Gastroesophageal sphincter (tissue), 4 donors: ENCODE results near the gene NR4A1. TPM values are rescaled to one million over a fixed set of nuclear protein-coding genes. Genes with fewer than 3 reads are reported as not detected.

Experiments used
- ATAC-seq: fragments of 150-250 bp; one replicate; pipeline ENCODE4 v1.9.1; 2016; ENCODE audit warnings: mild to moderate bottlenecking, moderate library complexity
- H3K27ac ChIP-seq, 4 donors: fragments of 200-600 bp; sonication (generic) in 3 of 4; 1 replicate in 3 of 4; 2 replicates in 1 of 4; pipeline ENCODE4 v1.5.1; 2016 to 2019
- H3K27me3 ChIP-seq: fragments of 200-600 bp; sonication (generic); one replicate; pipeline ENCODE4 v1.5.1; 2019
- H3K36me3 ChIP-seq, 2 donors: fragments of 200-600 bp; sonication (generic); one replicate each; pipeline ENCODE4 v1.5.1; 2019; ENCODE audit warnings: control low read depth in 1 of 2
- H3K4me1 ChIP-seq, 3 donors: fragments of 200-600 bp; sonication (generic); 1 replicate in 2 of 3; 2 replicates in 1 of 3; pipeline ENCODE4 v1.5.1; 2016 to 2019; ENCODE audit warnings: control low read depth in 2 of 3
- H3K4me3 ChIP-seq, 2 donors: fragments of 200-600 bp; sonication (generic); one replicate each; pipeline ENCODE4 v1.5.1; 2019; ENCODE audit warnings: mild to moderate bottlenecking in 1 of 2, moderate library complexity in 1 of 2
- H3K9me3 ChIP-seq, 3 donors: fragments of 200-600 bp; sonication (generic); one replicate each; pipeline ENCODE4 v1.5.1; 2017 to 2019; ENCODE audit warnings: control low read depth in 2 of 3
- EP300 ChIP-seq: sonication (generic); formaldehyde crosslinking; IDR thresholded peaks from one replicate; pipeline ENCODE4 v1.6.1; 2017; ENCODE audit warnings: antibody characterized with exemption, mild to moderate bottlenecking
- POLR2A ChIP-seq, 2 donors: fragments of 450-650 bp; IDR thresholded peaks; one replicate each; pipeline ENCODE4 v1.6.1; 2017; ENCODE audit warnings: antibody characterized with exemption in 2 of 2, mild to moderate bottlenecking in 2 of 2, moderate library complexity in 1 of 2
- POLR2AphosphoS5 ChIP-seq: sonication (generic); formaldehyde crosslinking; IDR thresholded peaks from one replicate; pipeline ENCODE4 v1.6.1; 2017; ENCODE audit warnings: antibody characterized with exemption
- WGBS, 2 donors: methylation state at CpG; one replicate each; pipeline ENCODE4 v1.1.5; 2018; ENCODE audit warnings: low coverage in 1 of 2; 5-methylcytosine and 5-hydroxymethylcytosine counted together
- total RNA-seq, 4 donors: library from RNA; depleted of rRNA; stranded (reverse); fragments of >200 nt; gene quantifications; one replicate each; pipeline ENCODE4 v1.1.0, GENCODE V29; 2016
- TF ChIP-seq, protein P1 (sequence below), 4 experiments: fragments of 200-600 bp in 2 of 4; fragments of 450-650 bp in 2 of 4; sonication (generic) in 1 of 4; IDR thresholded peaks; one replicate each; pipeline ENCODE4 v1.5.1; 2017 to 2019; ENCODE audit warnings: antibody characterized with exemption in 4 of 4, mild to moderate bottlenecking in 2 of 4, moderate library complexity in 2 of 4

The NR4A1 gene
- total RNA-seq, 4 donors from 2014 or later, result 29.9 to 67.2 (median 35.2) TPM

DNA sequence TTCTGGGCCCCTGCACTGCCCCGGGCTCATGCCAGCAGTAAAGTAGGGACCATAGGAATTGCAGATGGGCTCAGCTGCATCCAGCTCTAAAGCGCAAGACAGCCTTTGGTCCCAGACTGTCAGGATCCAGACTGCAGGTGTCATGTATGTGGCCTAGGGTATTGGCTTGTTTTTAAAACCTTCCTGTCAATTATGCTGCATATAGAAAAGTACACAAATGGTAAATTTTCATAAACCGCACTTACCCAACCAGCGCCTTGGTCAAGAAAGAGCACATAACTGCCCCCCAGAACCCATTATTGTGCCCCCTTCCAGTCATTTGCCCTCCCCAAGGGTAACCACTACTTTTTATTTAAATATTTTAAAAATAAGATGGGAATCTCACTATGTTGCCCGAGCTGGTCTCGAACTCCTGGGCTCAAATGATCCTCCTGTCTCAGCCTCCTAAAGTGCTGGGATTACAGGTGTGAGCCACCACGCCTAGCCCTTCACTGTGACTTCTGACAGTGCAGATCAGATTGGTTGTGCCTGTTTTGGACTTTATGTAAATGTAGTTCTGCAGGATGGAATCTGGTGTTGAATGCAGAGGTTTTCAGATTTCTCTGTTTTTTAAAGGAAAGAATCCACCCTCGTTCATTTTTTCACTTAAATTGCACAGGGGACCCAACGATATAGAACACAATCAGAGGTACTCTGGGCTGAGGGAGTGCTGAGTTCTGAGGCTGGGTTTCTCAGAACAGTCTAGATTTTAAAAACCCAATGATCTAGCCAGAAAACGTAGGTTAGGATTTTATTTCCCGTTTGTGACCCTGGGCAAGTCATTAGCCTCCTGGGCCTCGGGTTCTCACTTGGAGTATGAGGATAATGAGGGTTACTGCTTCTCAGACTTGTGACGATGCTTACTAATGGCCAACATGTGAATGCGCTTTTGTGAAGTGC is 6.7 kb downstream of the NR4A1 start:
- Histone ChIP-seq H3K9me3 (no peaks in the 10 kb centered on the region), H3K4me1 (peaks cover 0 to 82% (median 5%) of the 10 kb centered on the region in 3 donors), H3K36me3 (peaks cover 0 to 64% of the 10 kb centered on the region in 2 donors), H3K4me3 (peak overlapping the region in 1 of 2 donors; percentile 36), H3K27ac (peak overlapping the region in 3 of 4 donors; percentile 96 to 100 (median 98)), H3K27me3 (no peaks in the 10 kb centered on the region)
- 88 to 96% methylated on average over 7 to 11 of the region's 14 CpGs for WGBS, 2 donors
- TF ChIP-seq POLR2A (IDR thresholded peaks at IDR 0.05) (no peak), EP300 (no peak), POLR2AphosphoS5 (no peak)
- TF ChIP-seq, protein P1, sequence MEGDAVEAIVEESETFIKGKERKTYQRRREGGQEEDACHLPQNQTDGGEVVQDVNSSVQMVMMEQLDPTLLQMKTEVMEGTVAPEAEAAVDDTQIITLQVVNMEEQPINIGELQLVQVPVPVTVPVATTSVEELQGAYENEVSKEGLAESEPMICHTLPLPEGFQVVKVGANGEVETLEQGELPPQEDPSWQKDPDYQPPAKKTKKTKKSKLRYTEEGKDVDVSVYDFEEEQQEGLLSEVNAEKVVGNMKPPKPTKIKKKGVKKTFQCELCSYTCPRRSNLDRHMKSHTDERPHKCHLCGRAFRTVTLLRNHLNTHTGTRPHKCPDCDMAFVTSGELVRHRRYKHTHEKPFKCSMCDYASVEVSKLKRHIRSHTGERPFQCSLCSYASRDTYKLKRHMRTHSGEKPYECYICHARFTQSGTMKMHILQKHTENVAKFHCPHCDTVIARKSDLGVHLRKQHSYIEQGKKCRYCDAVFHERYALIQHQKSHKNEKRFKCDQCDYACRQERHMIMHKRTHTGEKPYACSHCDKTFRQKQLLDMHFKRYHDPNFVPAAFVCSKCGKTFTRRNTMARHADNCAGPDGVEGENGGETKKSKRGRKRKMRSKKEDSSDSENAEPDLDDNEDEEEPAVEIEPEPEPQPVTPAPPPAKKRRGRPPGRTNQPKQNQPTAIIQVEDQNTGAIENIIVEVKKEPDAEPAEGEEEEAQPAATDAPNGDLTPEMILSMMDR (IDR thresholded peaks at IDR 0.05), result no peak
- no peak for ATAC-seq

DNA sequence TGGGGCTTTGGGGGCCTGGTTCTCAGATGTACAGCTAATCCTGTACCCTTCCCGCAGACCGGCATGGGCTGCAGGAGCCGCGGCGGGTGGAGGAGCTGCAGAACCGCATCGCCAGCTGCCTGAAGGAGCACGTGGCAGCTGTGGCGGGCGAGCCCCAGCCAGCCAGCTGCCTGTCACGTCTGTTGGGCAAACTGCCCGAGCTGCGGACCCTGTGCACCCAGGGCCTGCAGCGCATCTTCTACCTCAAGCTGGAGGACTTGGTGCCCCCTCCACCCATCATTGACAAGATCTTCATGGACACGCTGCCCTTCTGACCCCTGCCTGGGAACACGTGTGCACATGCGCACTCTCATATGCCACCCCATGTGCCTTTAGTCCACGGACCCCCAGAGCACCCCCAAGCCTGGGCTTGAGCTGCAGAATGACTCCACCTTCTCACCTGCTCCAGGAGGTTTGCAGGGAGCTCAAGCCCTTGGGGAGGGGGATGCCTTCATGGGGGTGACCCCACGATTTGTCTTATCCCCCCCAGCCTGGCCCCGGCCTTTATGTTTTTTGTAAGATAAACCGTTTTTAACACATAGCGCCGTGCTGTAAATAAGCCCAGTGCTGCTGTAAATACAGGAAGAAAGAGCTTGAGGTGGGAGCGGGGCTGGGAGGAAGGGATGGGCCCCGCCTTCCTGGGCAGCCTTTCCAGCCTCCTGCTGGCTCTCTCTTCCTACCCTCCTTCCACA is 7.6 kb downstream of the NR4A1 start:
- ATAC-seq, result no peak
- Histone ChIP-seq H3K36me3 (peaks cover 0 to 62% of the 10 kb centered on the region in 2 donors), H3K27me3 (no peaks in the 10 kb centered on the region), H3K4me3 (no peak overlapping the region), H3K27ac (peak overlapping the region in 3 of 4 donors; percentile 96 to 100 (median 98)), H3K4me1 (peaks cover 0 to 82% (median 5%) of the 10 kb centered on the region in 3 donors), H3K9me3 (no peaks in the 10 kb centered on the region)
- no peak for TF ChIP-seq POLR2AphosphoS5
- TF ChIP-seq POLR2A (IDR thresholded peaks at IDR 0.05), result no peak
- TF ChIP-seq EP300, result no peak
- TF ChIP-seq, protein P1 (IDR thresholded peaks at IDR 0.05), result no peak
- 65% methylated on average over 13 of the region's 25 CpGs; no CpG with 5 or more reads in 1 of the 2 donors for WGBS, 2 donors

DNA sequence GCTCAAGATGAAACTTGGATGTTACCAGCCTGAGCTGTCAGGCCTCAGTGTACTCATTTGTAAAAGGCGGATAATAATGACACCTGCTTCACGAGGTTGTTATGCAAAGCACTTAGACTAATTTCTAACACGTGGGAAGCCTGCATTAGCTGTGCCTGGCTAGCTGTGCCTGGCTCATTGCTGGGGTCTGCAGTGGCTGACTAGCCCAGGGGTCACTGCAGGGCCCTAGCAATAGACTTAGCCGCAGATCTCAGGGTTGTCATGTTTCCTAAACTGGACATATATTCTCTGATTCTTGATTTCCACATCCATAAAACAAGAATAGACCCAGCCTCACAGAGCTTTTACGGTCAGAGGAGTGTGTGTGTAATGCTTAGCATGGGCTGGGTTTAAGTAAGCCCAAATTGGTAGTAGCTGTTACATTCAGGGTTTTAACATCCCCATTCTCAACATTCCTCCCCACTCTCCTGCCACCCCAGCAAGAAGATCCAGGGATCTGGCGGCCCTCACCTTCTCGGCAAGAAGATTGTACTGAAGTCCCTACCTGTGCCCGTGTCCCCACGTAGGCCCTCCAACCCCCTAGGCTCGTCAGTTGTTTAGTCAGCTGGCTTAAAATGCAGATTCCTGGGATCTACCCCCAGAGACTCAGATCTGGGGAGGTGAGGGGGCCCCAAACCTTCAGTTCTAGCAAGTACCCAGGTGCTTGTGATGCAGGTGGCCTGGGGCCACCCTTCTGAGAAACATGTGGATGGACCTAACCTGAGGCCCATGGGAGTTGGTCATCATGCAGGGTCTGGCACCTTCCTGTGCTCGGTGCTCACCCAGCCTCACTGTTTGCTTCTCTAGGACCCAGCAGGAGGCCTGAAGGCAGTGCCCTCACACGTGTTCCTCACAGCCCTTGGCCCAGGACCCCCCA is 8.6 kb downstream of the NR4A1 start:
- peaks cover 0 to 52% of the 10 kb centered on the region in 2 donors for H3K36me3 ChIP-seq
- no peak overlapping the region for H3K4me3 ChIP-seq
- 58 to 64% methylated on average over 7 to 9 of the region's 12 CpGs for WGBS, 2 donors
- H3K4me1 ChIP-seq, result peaks cover 0 to 78% (median 0%) of the 10 kb centered on the region in 3 donors
- peak; percentile 6 for ATAC-seq
- H3K27ac ChIP-seq, result peak overlapping the region in 3 of 4 donors; percentile 32 to 100 (median 98)
- no peaks in the 10 kb centered on the region for H3K9me3 ChIP-seq
- TF ChIP-seq POLR2A (IDR thresholded peaks at IDR 0.05) (no peak), EP300 (no peak), POLR2AphosphoS5 (no peak)
- TF ChIP-seq, protein P1 (IDR thresholded peaks at IDR 0.05), result no peak
- no peaks in the 10 kb centered on the region for H3K27me3 ChIP-seq

DNA sequence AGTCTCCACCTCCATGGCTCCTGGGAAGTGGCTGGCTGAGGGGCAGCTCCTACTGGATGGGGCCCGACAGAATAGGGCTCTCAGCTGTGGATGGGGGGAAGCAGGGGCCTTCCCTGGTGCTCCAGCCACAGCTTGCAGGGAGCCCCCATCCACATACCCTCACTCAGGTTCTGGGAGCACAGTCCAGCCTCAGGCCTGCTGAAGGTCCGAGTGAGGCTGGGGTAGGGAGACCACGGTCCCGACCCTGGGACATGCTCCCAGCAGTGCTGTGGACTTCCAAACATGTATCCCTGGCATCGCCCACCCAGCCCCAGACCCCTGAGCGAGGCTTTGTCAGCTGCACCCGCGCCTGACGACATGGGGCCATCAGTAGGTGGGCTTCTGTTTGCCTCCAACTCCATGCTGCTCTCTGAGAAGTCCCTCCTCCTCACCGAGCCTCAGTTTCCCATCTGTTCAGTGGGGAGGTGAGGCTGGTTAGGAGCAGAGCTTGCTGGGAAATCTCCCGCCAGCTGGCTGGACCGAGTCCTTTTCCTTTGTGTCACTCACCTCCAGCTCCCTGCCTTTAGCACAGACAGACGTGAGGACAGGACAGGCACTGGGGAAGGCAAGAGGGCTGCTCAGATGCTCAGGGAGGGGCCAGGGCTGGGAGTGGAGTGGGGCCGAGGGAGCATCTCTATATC is 9.4 kb downstream of the NR4A1 start:
- H3K27ac ChIP-seq, result peak overlapping the region in 3 of 4 donors; percentile 29 to 100 (median 98)
- H3K4me3 ChIP-seq, result no peak overlapping the region
- H3K9me3 ChIP-seq, result no peaks in the 10 kb centered on the region
- no peaks in the 10 kb centered on the region for H3K27me3 ChIP-seq
- H3K36me3 ChIP-seq, result peaks cover 0 to 44% of the 10 kb centered on the region in 2 donors
- ATAC-seq, result peak; percentile 5
- 100% methylated on average over 1 of the region's 14 CpGs; no CpG with 5 or more reads in 1 of the 2 donors for WGBS, 2 donors
- TF ChIP-seq POLR2A (IDR thresholded peaks at IDR 0.05), result no peak
- TF ChIP-seq, protein P1 (IDR thresholded peaks at IDR 0.05), result no peak
- TF ChIP-seq POLR2AphosphoS5, result no peak
- no peak for TF ChIP-seq EP300
- peaks cover 0 to 70% (median 0%) of the 10 kb centered on the region in 3 donors for H3K4me1 ChIP-seq
